Duodenal mucosa (tissue), 2 donors: ENCODE measurements around the gene ZNF385D.

Source experiments
- H3K27ac ChIP-seq: one replicate; pipeline ENCODE4 v1.7.0; 2013; ENCODE audit warnings: low read depth, low read length
- H3K27me3 ChIP-seq, 2 donors: one replicate each; pipeline ENCODE4 v1.7.0; 2013; ENCODE audit warnings: low read length in 2 of 2, control low read depth in 1 of 2; ENCODE audit not compliant: insufficient read depth in 2 of 2, control insufficient read depth in 1 of 2
- H3K36me3 ChIP-seq, 2 donors: one replicate each; pipeline ENCODE4 v1.7.0; 2013; ENCODE audit warnings: low read length in 2 of 2, control low read depth in 1 of 2; ENCODE audit not compliant: insufficient read depth in 2 of 2, control insufficient read depth in 1 of 2
- H3K4me1 ChIP-seq, 2 donors: one replicate each; pipeline ENCODE4 v1.7.0; 2013; ENCODE audit warnings: low read length in 2 of 2, control low read depth in 1 of 2; ENCODE audit not compliant: insufficient read depth in 2 of 2, control insufficient read depth in 1 of 2
- H3K4me3 ChIP-seq, 2 donors: one replicate each; pipeline ENCODE4 v1.7.0; 2013; ENCODE audit warnings: low read length in 2 of 2, low read depth in 1 of 2
- H3K9ac ChIP-seq, 2 donors: one replicate each; pipeline ENCODE4 v1.7.0; 2013; ENCODE audit warnings: low read length in 2 of 2, low read depth in 1 of 2
- H3K9me3 ChIP-seq, 2 donors: one replicate each; pipeline ENCODE4 v1.7.0; 2013; ENCODE audit warnings: low read length in 2 of 2, control low read depth in 1 of 2; ENCODE audit not compliant: control insufficient read depth in 1 of 2

The ZNF385D gene

GRCh38 chr3:21729331-21729730 lies 21.7 kb downstream of the ZNF385D start:
- no peaks in the 10 kb centered on the region for H3K9me3 ChIP-seq
- no peaks in the 10 kb centered on the region for H3K27me3 ChIP-seq
- no peak overlapping the region for H3K9ac ChIP-seq
- H3K36me3 ChIP-seq, result no peaks in the 10 kb centered on the region
- H3K4me3 ChIP-seq, result no peak overlapping the region
- no peak overlapping the region for H3K27ac ChIP-seq
- no peaks in the 10 kb centered on the region for H3K4me1 ChIP-seq

GRCh38 chr3:21722768-21723167 lies 28.2 kb downstream of the ZNF385D start:
- H3K4me3 ChIP-seq, result no peak overlapping the region
- H3K27ac ChIP-seq, result no peak overlapping the region
- no peaks in the 10 kb centered on the region for H3K27me3 ChIP-seq
- no peak overlapping the region for H3K9ac ChIP-seq
- H3K9me3 ChIP-seq, result peaks cover 0 to 3% of the 10 kb centered on the region in 2 donors
- H3K4me1 ChIP-seq, result no peaks in the 10 kb centered on the region
- H3K36me3 ChIP-seq, result no peaks in the 10 kb centered on the region

GRCh38 chr3:21722301-21722700 lies 28.7 kb downstream of the ZNF385D start:
- Histone ChIP-seq H3K9me3 (peaks cover 0 to 3% of the 10 kb centered on the region in 2 donors), H3K9ac (no peak overlapping the region), H3K4me3 (no peak overlapping the region), H3K27me3 (no peaks in the 10 kb centered on the region), H3K36me3 (no peaks in the 10 kb centered on the region), H3K27ac (no peak overlapping the region), H3K4me1 (no peaks in the 10 kb centered on the region)

GRCh38 chr3:21718943-21719591 lies 31.9 kb downstream of the ZNF385D start:
- Histone ChIP-seq H3K36me3 (no peaks in the 10 kb centered on the region), H3K9me3 (peaks cover 3 to 9% of the 10 kb centered on the region in 2 donors), H3K27ac (no peak overlapping the region), H3K27me3 (no peaks in the 10 kb centered on the region), H3K9ac (no peak overlapping the region), H3K4me1 (no peaks in the 10 kb centered on the region), H3K4me3 (no peak overlapping the region)

- Histone ChIP-seq H3K9ac (no peak overlapping the region), H3K4me1 (no peaks in the 10 kb centered on the region), H3K9me3 (peaks cover 3 to 9% of the 10 kb centered on the region in 2 donors), H3K36me3 (no peaks in the 10 kb centered on the region), H3K4me3 (no peak overlapping the region), H3K27me3 (no peaks in the 10 kb centered on the region), H3K27ac (no peak overlapping the region)
Measured at GRCh38 chr3:21718161-21718765, 32.7 kb downstream of the ZNF385D start.

- H3K4me1 ChIP-seq, result no peaks in the 10 kb centered on the region
- H3K4me3 ChIP-seq, result no peak overlapping the region
- no peak overlapping the region for H3K9ac ChIP-seq
- H3K36me3 ChIP-seq, result no peaks in the 10 kb centered on the region
- H3K9me3 ChIP-seq, result peaks cover 3 to 5% of the 10 kb centered on the region in 2 donors
- no peaks in the 10 kb centered on the region for H3K27me3 ChIP-seq
- no peak overlapping the region for H3K27ac ChIP-seq
Measured at GRCh38 chr3:21715662-21716061, 35.3 kb downstream of the ZNF385D start.

GRCh38 chr3:21705769-21706168 lies 45.2 kb downstream of the ZNF385D start:
- Histone ChIP-seq H3K9me3 (peaks cover 0 to 7% of the 10 kb centered on the region in 2 donors), H3K9ac (no peak overlapping the region), H3K27ac (no peak overlapping the region)

GRCh38 chr3:21704796-21705195 lies 46.2 kb downstream of the ZNF385D start:
- Histone ChIP-seq H3K9me3 (peaks cover 0 to 7% of the 10 kb centered on the region in 2 donors), H3K27me3 (no peaks in the 10 kb centered on the region), H3K4me1 (no peaks in the 10 kb centered on the region), H3K27ac (no peak overlapping the region), H3K36me3 (no peaks in the 10 kb centered on the region), H3K4me3 (no peak overlapping the region), H3K9ac (no peak overlapping the region)

More at GRCh38 chr3:21705769-21706168, 45.2 kb downstream of the ZNF385D start:
- Histone ChIP-seq H3K4me3 (no peak overlapping the region), H3K4me1 (no peaks in the 10 kb centered on the region), H3K27me3 (no peaks in the 10 kb centered on the region), H3K36me3 (no peaks in the 10 kb centered on the region)

- Histone ChIP-seq H3K4me3 (no peak overlapping the region), H3K27me3 (no peaks in the 10 kb centered on the region), H3K4me1 (no peaks in the 10 kb centered on the region), H3K9me3 (peaks cover 0 to 7% of the 10 kb centered on the region in 2 donors), H3K27ac (no peak overlapping the region), H3K36me3 (no peaks in the 10 kb centered on the region), H3K9ac (no peak overlapping the region)
Measured at GRCh38 chr3:21703291-21703690, 47.7 kb downstream of the ZNF385D start.

GRCh38 chr3:21697707-21698106 lies 53.3 kb downstream of the ZNF385D start:
- H3K9ac ChIP-seq, result no peak overlapping the region
- no peaks in the 10 kb centered on the region for H3K27me3 ChIP-seq
- H3K9me3 ChIP-seq, result peaks cover 0 to 4% of the 10 kb centered on the region in 2 donors
- no peaks in the 10 kb centered on the region for H3K36me3 ChIP-seq
- no peak overlapping the region for H3K4me3 ChIP-seq
- H3K4me1 ChIP-seq, result no peaks in the 10 kb centered on the region
- H3K27ac ChIP-seq, result no peak overlapping the region
